NCI-H1417 (cell line): ENCODE measurements around the gene CYP26C1.
A peak's percentile ranks its signal among the peaks of the same experiment; 100 is the strongest.

Source experiments
- DNase-seq, 3 experiments: peaks; one replicate each; lab custom pipeline; 2025; lab: John Stamatoyannopoulos, UW

The CYP26C1 gene

DNA sequence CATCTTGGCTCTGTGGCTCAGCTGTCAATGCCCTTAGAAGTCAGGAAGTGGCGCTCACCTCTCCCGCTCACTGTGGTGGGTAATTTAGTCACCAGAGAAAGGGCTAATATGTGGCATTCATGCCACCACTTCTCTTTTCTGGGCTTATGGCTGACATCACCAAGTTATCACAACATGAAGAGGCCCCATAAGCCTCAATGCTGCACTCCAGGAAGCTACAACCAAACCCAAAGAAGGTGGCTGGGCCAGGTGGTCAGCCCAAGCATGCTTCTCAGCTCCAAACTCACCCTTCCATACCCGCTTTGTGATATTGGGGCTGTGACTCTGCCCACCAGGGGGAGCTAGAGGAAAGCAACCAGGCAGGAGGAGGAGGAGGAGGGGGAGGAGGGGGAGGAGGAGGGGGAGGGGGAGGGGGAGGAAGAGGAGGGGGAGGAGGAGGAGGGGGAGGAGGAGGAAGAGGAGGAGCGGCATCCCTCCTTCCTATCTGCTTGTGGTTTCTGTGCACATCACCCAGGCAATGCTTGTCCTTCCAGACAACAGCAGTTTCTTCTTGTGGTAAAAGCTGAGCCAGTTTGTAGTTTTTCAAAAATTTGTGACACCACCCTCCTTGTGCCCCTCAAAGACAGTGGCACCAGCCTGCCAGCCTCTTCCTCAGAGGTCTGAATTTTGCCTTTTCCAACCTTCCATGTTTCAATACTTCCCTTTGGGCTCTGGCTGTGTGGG lies 55.2 kb downstream of the CYP26C1 start:
- peak in 1 of 3 experiments; percentile 6 for DNase-seq
